AG08395 (cell line): ENCODE results near the gene GTF3C4.

ENCODE experiments used
- DNase-seq: peaks from one replicate; pipeline ENCODE4 v3.0.0; 2012; ENCODE audit warnings: mixed read lengths, low spot score

Gene GTF3C4

GRCh38 chr9:132670457-132671391 is at the start of gene GTF3C4:
Gene GTF3C4, plus strand, starts transcription at chr9:132670464. Its CDS starts 135 bp downstream, at chr9:132670599.
- DNase-seq, result peak; percentile 25

- peak; percentile 8 for DNase-seq
Observed at GRCh38 chr9:132622159-132622558, 48.1 kb upstream of the GTF3C4 start.

GRCh38 chr9:132626285-132626684 is 44.0 kb upstream of the GTF3C4 start:
- no peak for DNase-seq

GRCh38 chr9:132627106-132627505 is 43.2 kb upstream of the GTF3C4 start:
- no peak for DNase-seq

GRCh38 chr9:132627594-132627993 is 42.7 kb upstream of the GTF3C4 start:
- DNase-seq, result no peak

GRCh38 chr9:132628746-132629145 is 41.5 kb upstream of the GTF3C4 start:
- no peak for DNase-seq

- DNase-seq, result no peak
Observed at GRCh38 chr9:132630116-132630515, 40.1 kb upstream of the GTF3C4 start.

GRCh38 chr9:132630811-132631210 is 39.5 kb upstream of the GTF3C4 start:
- DNase-seq, result no peak

- DNase-seq, result peak; percentile 47
Observed at GRCh38 chr9:132631280-132631679, 39.0 kb upstream of the GTF3C4 start.

- no peak for DNase-seq
Observed at GRCh38 chr9:132631685-132632084, 38.6 kb upstream of the GTF3C4 start.

GRCh38 chr9:132632413-132633129 is 37.7 kb upstream of the GTF3C4 start:
- no peak for DNase-seq

GRCh38 chr9:132634327-132634726 is 35.9 kb upstream of the GTF3C4 start:
- DNase-seq, result no peak

GRCh38 chr9:132637351-132637750 is 32.9 kb upstream of the GTF3C4 start:
- no peak for DNase-seq

- no peak for DNase-seq
Observed at GRCh38 chr9:132637801-132638200, 32.5 kb upstream of the GTF3C4 start.

- no peak for DNase-seq
Observed at GRCh38 chr9:132638240-132638639, 32.0 kb upstream of the GTF3C4 start.

GRCh38 chr9:132639322-132639721 is 30.9 kb upstream of the GTF3C4 start:
- no peak for DNase-seq

- DNase-seq, result no peak
Observed at GRCh38 chr9:132641216-132641615, 29.0 kb upstream of the GTF3C4 start.

- DNase-seq, result no peak
Observed at GRCh38 chr9:132644251-132644650, 26.0 kb upstream of the GTF3C4 start.

GRCh38 chr9:132645306-132645705 is 25.0 kb upstream of the GTF3C4 start:
- no peak for DNase-seq

GRCh38 chr9:132645711-132646110 is 24.6 kb upstream of the GTF3C4 start:
- no peak for DNase-seq

- peak; percentile 38 for DNase-seq
Observed at GRCh38 chr9:132646726-132647125, 23.5 kb upstream of the GTF3C4 start.

- peak; percentile 97 for DNase-seq
Observed at GRCh38 chr9:132647355-132647754, 22.9 kb upstream of the GTF3C4 start.

GRCh38 chr9:132647806-132648205 is 22.5 kb upstream of the GTF3C4 start:
- DNase-seq, result peak; percentile 31
